K562 (cell line): ENCODE results near the gene FBXO46. TPM values are rescaled to one million over a fixed set of nuclear protein-coding genes. Genes with fewer than 3 reads are reported as not detected.
A peak's percentile ranks its signal among the peaks of the same experiment; 100 is the strongest.

Experiments used
- BRCA1 ChIP-seq, 2 experiments: fragments of 450-650 bp in 1 of 2; sonication (generic) in 1 of 2; formaldehyde crosslinking in 1 of 2; IDR thresholded peaks; 2 replicates each; pipeline versions ENCODE4 v1.5.0 to v1.6.1; 2017 to 2020; ENCODE audit warnings: mild to moderate bottlenecking in 1 of 2, missing genetic modification reagents in 1 of 2
- CHCHD3 ChIP-seq: fragments of 250-450 bp; sonication (Bioruptor Pico); IDR thresholded peaks from 2 replicates; pipeline ENCODE4 v2.1.2; 2022; ENCODE audit warnings: mild to moderate bottlenecking
- CREB5 ChIP-seq: fragments of 250-450 bp; sonication (Bioruptor Pico); IDR thresholded peaks from 2 replicates; pipeline ENCODE4 v1.5.0; 2020; ENCODE audit warnings: mild to moderate bottlenecking
- E2F4 ChIP-seq: sonication (generic); formaldehyde crosslinking; IDR thresholded peaks from 2 replicates; pipeline ENCODE4 v1.8.0; 2022; ENCODE audit warnings: mild to moderate bottlenecking, low read depth, missing genetic modification reagents
- EHMT2 ChIP-seq: fragments of 450-650 bp; IDR thresholded peaks from 2 replicates; pipeline ENCODE4 v1.6.1; 2018; ENCODE audit warnings: antibody characterized with exemption
- EP400 ChIP-seq: fragments of 450-650 bp; IDR thresholded peaks from 2 replicates; pipeline ENCODE4 v1.6.1; 2017; ENCODE audit warnings: antibody characterized with exemption, mild to moderate bottlenecking, moderate library complexity
- GTF2A2 ChIP-seq: IDR thresholded peaks from 2 replicates; pipeline ENCODE4 v1.6.1; 2016; ENCODE audit warnings: mild to moderate bottlenecking, missing genetic modification characterization, missing compliant biosample characterization
- GTF2E2 ChIP-seq: fragments of 200-800 bp; sonication (Bioruptor generic); IDR thresholded peaks from 2 replicates; pipeline ENCODE4 v1.6.1; 2016; ENCODE audit warnings: missing genetic modification characterization, missing compliant biosample characterization
- HMBOX1 ChIP-seq: sonication (generic); IDR thresholded peaks from 2 replicates; pipeline ENCODE4 v1.6.1; 2016
- LARP7 ChIP-seq: fragments of 450-650 bp; IDR thresholded peaks from 2 replicates; pipeline ENCODE4 v1.6.1; 2016
- MAFF ChIP-seq: IDR thresholded peaks from 2 replicates; pipeline ENCODE4 v1.6.1; 2012; ENCODE audit warnings: low read length, improper control_type of control experiment
- NFE2L1 ChIP-seq: fragments of 450-650 bp; IDR thresholded peaks from 2 replicates; pipeline ENCODE4 v1.6.1; 2016; ENCODE audit warnings: missing genetic modification characterization, low read depth, mild to moderate bottlenecking, missing compliant biosample characterization, moderate library complexity, borderline replicate concordance
- NONO ChIP-seq, 2 experiments: fragments of 200-400 bp in 1 of 2; fragments of 450-650 bp in 1 of 2; formaldehyde crosslinking in 1 of 2; IDR thresholded peaks; 2 replicates each; pipeline ENCODE4 v1.6.1; 2017; ENCODE audit warnings: low read depth in 2 of 2, mild to moderate bottlenecking in 2 of 2, moderate library complexity in 2 of 2, low read length in 1 of 2
- PHF20 ChIP-seq: fragments of 450-650 bp; IDR thresholded peaks from 2 replicates; pipeline ENCODE4 v1.6.1; 2018; ENCODE audit not compliant: partially characterized antibody
- POLR2A ChIP-seq: fragments of 450-650 bp; conservative IDR thresholded peaks from 2 replicates; pipeline ENCODE4 v1.6.1; 2016
- RFX5 ChIP-seq: IDR thresholded peaks from 2 replicates; pipeline ENCODE4 v1.6.1; 2011; ENCODE audit warnings: low read depth, mild to moderate bottlenecking, improper control_type of control experiment, low read length
- SAFB2 ChIP-seq: fragments of 200-400 bp; formaldehyde crosslinking; IDR thresholded peaks from 2 replicates; pipeline ENCODE4 v1.6.1; 2018; ENCODE audit warnings: borderline replicate concordance, low read length, low read depth, moderate library complexity; ENCODE audit not compliant: severe bottlenecking
- TARDBP ChIP-seq: fragments of 450-650 bp; IDR thresholded peaks from 2 replicates; pipeline ENCODE4 v1.6.1; 2016
- TCFL5 ChIP-seq: fragments of 250-450 bp; sonication (Bioruptor Pico); conservative IDR thresholded peaks from 2 replicates; pipeline ENCODE4 v1.6.1; 2021; ENCODE audit warnings: mild to moderate bottlenecking, moderate library complexity, matching md5 sums
- TEAD2 ChIP-seq: fragments of 450-650 bp; IDR thresholded peaks from 2 replicates; pipeline ENCODE4 v1.6.1; 2016; ENCODE audit warnings: missing genetic modification characterization, control low read depth, missing compliant biosample characterization
- ZBTB34 ChIP-seq: fragments of 250-450 bp; sonication (Bioruptor Pico); IDR thresholded peaks from 2 replicates; pipeline ENCODE4 v1.8.0; 2021; ENCODE audit warnings: mild to moderate bottlenecking, moderate library complexity
- ZNF121 ChIP-seq: sonication (generic); formaldehyde crosslinking; conservative IDR thresholded peaks from 2 replicates; pipeline ENCODE4 v1.8.0; 2022; ENCODE audit warnings: missing genetic modification reagents
- ZNF311 ChIP-seq: fragments of 250-450 bp; sonication (Bioruptor Pico); IDR thresholded peaks from 2 replicates; pipeline ENCODE4 v1.4.0; 2020; ENCODE audit warnings: mild to moderate bottlenecking, moderate library complexity
- ZNF431 ChIP-seq: sonication (generic); formaldehyde crosslinking; IDR thresholded peaks from 2 replicates; pipeline ENCODE4 v1.8.0; 2022; ENCODE audit warnings: mild to moderate bottlenecking, missing genetic modification reagents
- ZNF77 ChIP-seq: fragments of 250-450 bp; sonication (Bioruptor Pico); IDR thresholded peaks from 2 replicates; pipeline ENCODE4 v1.5.0; 2020
- polyA plus RNA-seq, 8 experiments: library from polyadenylated mRNA; depleted of rRNA in 4 of 8; stranded (reverse) in 5 of 8; unstranded in 3 of 8; fragments of >200 nt; fragmentation: Nextera tagmentation in 2 of 8; fragmentation: Illumina TruSeq in 1 of 8; extraction: Ambion mirVana in 2 of 8; extraction: Trizol in 1 of 8; gene quantifications; 2 replicates each; pipeline versions ENCODE4 v1.2.1 to v1.2.3, GENCODE V29; 2011 to 2014; ENCODE audit warnings: inconsistent platforms in 1 of 8, missing spikeins in 1 of 8
- total RNA-seq, 7 experiments: library from RNA; depleted of rRNA in 6 of 7; stranded (reverse); fragments of >200 nt in 6 of 7; fragmentation: Illumina TruSeq in 2 of 7; extraction: Trizol in 2 of 7; gene quantifications; 2 replicates each; pipeline versions ENCODE4 v1.2.1 to v1.2.3, GENCODE V29; 2011 to 2021; ENCODE audit warnings: low replicate concordance in 1 of 7

The FBXO46 gene
- total and polyA plus RNA-seq, 9 of the 15 experiments (the other 6 are each of a cell fraction or from before 2014, with no cell fraction given) = 1.5 to 36.1 (median 7.3) TPM

- no peak for TF ChIP-seq TCFL5
- TF ChIP-seq RFX5 = no peak
- TF ChIP-seq ZBTB34 (CRISPR knock-in tag) = no peak
- no peak for TF ChIP-seq EP400
- 0 out of 2 replicates have a peak, but pooled peaks have one; percentile 60 for TF ChIP-seq POLR2A
- TF ChIP-seq PHF20 = no peak
- TF ChIP-seq SAFB2 = no peak
- TF ChIP-seq CHCHD3 (CRISPR knock-in tag) = 0 out of 2 replicates have a peak, but pooled peaks have one; percentile 30
- no peak for TF ChIP-seq BRCA1 (IDR thresholded peaks at IDR 0.05)
- no peak for TF ChIP-seq BRCA1 (CRISPR knock-in tag; IDR thresholded peaks at IDR 0.05)
- TF ChIP-seq MAFF = no peak
- no peak for TF ChIP-seq HMBOX1
- TF ChIP-seq E2F4 = peak; percentile 92
- TF ChIP-seq NFE2L1 (tag) = no peak
- TF ChIP-seq ZNF431 (CRISPR knock-in tag) = no peak
- no peak for TF ChIP-seq GTF2A2
- no peak for TF ChIP-seq ZNF77 (CRISPR knock-in tag)
- no peak for TF ChIP-seq NONO (IDR thresholded peaks at IDR 0.05; ENCODE audit: low read depth in 2 of 2, low read length in 1 of 2)
- no peak for TF ChIP-seq TEAD2 (tag)
- TF ChIP-seq LARP7 = 0 out of 2 replicates have a peak, but pooled peaks have one; percentile 38
- no peak for TF ChIP-seq ZNF311 (CRISPR knock-in tag)
- TF ChIP-seq GTF2E2 (tag) = no peak
- no peak for TF ChIP-seq TARDBP
- TF ChIP-seq CREB5 = no peak
- TF ChIP-seq ZNF121 (CRISPR knock-in tag) = no peak
- no peak for TF ChIP-seq EHMT2
Observed at GRCh38 chr19:45779231-45780145, 48.8 kb upstream of the FBXO46 start (continued).
